Hematopoietic multipotent progenitor cell treated with erythropoietin and hydrocortisone succinate and interleukin-3 and kit ligand, for 17 days (in vitro differentiated cells): Measurements from ENCODE around the gene GKN1.
"Not testable (repeated sequence)": the region's sequence is repeated elsewhere in the genome, so short reads cannot be mapped to it uniquely, and the experiment has no call there.

Experiments used
- DNase-seq: peaks from one replicate; pipeline ENCODE4 v3.0.0-alpha.2; 2015; ENCODE audit warnings: low spot score

The GKN1 gene

GRCh38 chr2:68974251-68974650 lies at the start of gene GKN1:
Gene GKN1 (plus strand): TSS chr2:68974636. CDS start chr2:68974678, 42 bp downstream.
- DNase-seq: no peak

GRCh38 chr2:68925295-68925896 lies 49.0 kb upstream of the GKN1 start:
- peak; percentile 64 for DNase-seq

- no peak for DNase-seq
These were observed 47.6 kb upstream of the GKN1 start for GRCh38 chr2:68926796-68927195.

GRCh38 chr2:68931149-68931711 lies 43.2 kb upstream of the GKN1 start:
- no peak for DNase-seq

GRCh38 chr2:68931799-68932198 lies 42.6 kb upstream of the GKN1 start:
- no peak for DNase-seq

GRCh38 chr2:68932402-68932801 lies 42.0 kb upstream of the GKN1 start:
- DNase-seq: no peak

GRCh38 chr2:68934021-68934420 lies 40.4 kb upstream of the GKN1 start:
- no peak for DNase-seq

GRCh38 chr2:68935471-68935870 lies 39.0 kb upstream of the GKN1 start:
- DNase-seq: no peak

- no peak for DNase-seq
These were observed 38.0 kb upstream of the GKN1 start for GRCh38 chr2:68936427-68936826.

GRCh38 chr2:68936889-68937288 lies 37.5 kb upstream of the GKN1 start:
- no peak for DNase-seq

GRCh38 chr2:68937346-68938055 lies 36.9 kb upstream of the GKN1 start:
- no peak for DNase-seq

- DNase-seq: no peak
These were observed 35.5 kb upstream of the GKN1 start for GRCh38 chr2:68938938-68939337.

GRCh38 chr2:68939962-68940361 lies 34.5 kb upstream of the GKN1 start:
- DNase-seq: no peak

- DNase-seq: no peak
These were observed 34.1 kb upstream of the GKN1 start for GRCh38 chr2:68940369-68940768.

GRCh38 chr2:68942827-68943226 lies 31.6 kb upstream of the GKN1 start:
- no peak for DNase-seq

GRCh38 chr2:68943581-68944568 lies 30.6 kb upstream of the GKN1 start:
- peak; percentile 52 for DNase-seq

GRCh38 chr2:68946117-68946516 lies 28.3 kb upstream of the GKN1 start:
- no peak for DNase-seq

- no peak for DNase-seq
These were observed 25.7 kb upstream of the GKN1 start for GRCh38 chr2:68948710-68949109.

- DNase-seq: no peak
These were observed 22.5 kb upstream of the GKN1 start for GRCh38 chr2:68951899-68952298.

- DNase-seq: no peak
These were observed 21.4 kb upstream of the GKN1 start, which contains the start of gene GKN2 for GRCh38 chr2:68952887-68953521. Gene GKN2 (minus strand): TSS chr2:68952893. CDS start chr2:68952861, 32 bp downstream.

GRCh38 chr2:68955432-68955831 lies 19.0 kb upstream of the GKN1 start:
- DNase-seq: not testable (repeated sequence)

- no peak for DNase-seq
These were observed 15.4 kb upstream of the GKN1 start for GRCh38 chr2:68959001-68959400.
